ENCODE measurements around the gene SELENOW.

GRCh38 chr19:47741544-47742140 is 36.9 kb upstream of the SELENOW start:
- TF ChIP-seq EZH2 (IDR thresholded peaks at IDR 0.05; ENCODE audit: insufficient read depth, poor library complexity, severe bottlenecking) (no peak), EZH2phosphoT487 (IDR thresholded peaks at IDR 0.05; ENCODE audit: insufficient read depth, low read depth) (no peak)
